Measurements from ENCODE around the gene CCDC138. TPM values are rescaled to one million over a fixed set of nuclear protein-coding genes. Genes with fewer than 3 reads are reported as not detected.

Gene CCDC138
- total RNA-seq, 1 experiment from 2014 or later, result 11.3 TPM

- Mint-ChIP-seq H3K4me1 (ENCODE audit: low read depth, unreplicated experiment) (no peaks in the 10 kb centered on the region), H3K36me3 (ENCODE audit: insufficient read depth, unreplicated experiment) (no peaks in the 10 kb centered on the region), H3K9me3 (ENCODE audit: low read depth, unreplicated experiment) (no peaks in the 10 kb centered on the region), H3K4me3 (ENCODE audit: low read depth, unreplicated experiment) (no peak overlapping the region), H3K27ac (ENCODE audit: unreplicated experiment) (no peak overlapping the region), H3K27me3 (ENCODE audit: unreplicated experiment) (peaks cover 14% of the 10 kb centered on the region)
- intact Hi-C loops (cut with micrococcal nuclease; ENCODE audit: unreplicated experiment), result no loop called here
- TF ChIP-seq, protein P1, sequence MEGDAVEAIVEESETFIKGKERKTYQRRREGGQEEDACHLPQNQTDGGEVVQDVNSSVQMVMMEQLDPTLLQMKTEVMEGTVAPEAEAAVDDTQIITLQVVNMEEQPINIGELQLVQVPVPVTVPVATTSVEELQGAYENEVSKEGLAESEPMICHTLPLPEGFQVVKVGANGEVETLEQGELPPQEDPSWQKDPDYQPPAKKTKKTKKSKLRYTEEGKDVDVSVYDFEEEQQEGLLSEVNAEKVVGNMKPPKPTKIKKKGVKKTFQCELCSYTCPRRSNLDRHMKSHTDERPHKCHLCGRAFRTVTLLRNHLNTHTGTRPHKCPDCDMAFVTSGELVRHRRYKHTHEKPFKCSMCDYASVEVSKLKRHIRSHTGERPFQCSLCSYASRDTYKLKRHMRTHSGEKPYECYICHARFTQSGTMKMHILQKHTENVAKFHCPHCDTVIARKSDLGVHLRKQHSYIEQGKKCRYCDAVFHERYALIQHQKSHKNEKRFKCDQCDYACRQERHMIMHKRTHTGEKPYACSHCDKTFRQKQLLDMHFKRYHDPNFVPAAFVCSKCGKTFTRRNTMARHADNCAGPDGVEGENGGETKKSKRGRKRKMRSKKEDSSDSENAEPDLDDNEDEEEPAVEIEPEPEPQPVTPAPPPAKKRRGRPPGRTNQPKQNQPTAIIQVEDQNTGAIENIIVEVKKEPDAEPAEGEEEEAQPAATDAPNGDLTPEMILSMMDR (IDR thresholded peaks at IDR 0.05; ENCODE audit: unreplicated experiment), result no peak
- DNase-seq, result no peak
- CTCF ChIA-PET, result no interaction called here
- no TSS peak for BruUV-seq (replicated peaks)
Measured at GRCh38 chr2:108910011-108910431, 123.5 kb downstream of the CCDC138 start.

DNA sequence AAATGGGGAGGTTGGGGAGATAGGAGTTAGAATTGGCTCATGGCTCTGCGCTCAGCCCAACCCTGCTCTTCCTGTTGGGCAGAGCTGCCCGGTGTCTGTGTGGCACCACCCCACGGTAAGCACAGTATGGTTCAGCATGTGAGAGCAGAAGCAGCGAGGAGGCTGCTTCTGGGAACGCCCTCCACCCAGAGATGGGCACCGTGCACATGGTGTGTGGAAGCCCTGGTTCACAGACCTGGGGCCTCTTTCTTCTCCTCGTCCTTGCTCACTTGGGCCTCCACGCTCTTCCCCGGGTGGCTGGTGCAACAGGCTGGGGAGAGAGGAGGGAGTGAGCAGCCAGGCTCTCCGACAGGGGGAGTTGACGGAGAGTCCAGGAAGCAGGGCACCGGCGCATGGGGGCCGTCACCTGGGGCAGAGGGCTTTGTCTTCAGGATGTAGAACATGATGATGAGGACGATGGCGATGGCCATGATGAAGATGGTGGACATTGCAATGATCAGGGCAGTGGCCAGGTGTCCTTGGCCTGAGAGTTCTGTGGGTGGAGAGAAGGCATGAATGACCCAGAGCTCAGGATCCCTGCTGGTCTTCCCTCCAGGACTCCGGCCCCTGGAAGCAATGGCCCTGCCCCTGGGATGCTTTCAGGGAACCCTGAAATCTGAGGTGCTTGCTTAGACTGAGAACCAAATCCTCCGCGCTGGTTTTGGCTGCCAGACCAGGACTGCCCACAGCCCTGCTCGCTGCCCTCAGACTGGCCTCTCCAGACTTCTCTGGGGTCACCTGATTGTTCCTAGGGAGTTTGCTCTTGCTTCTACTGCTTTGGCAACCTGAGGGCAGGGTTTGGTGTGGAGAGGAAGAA lies 124.2 kb downstream of the CCDC138 start:
- intact Hi-C loops (cut with micrococcal nuclease; ENCODE audit: unreplicated experiment), result no loop called here
- no peaks in the 10 kb centered on the region for H3K4me1 Mint-ChIP-seq (ENCODE audit: low read depth, unreplicated experiment)
- no peaks in the 10 kb centered on the region for H3K9me3 Mint-ChIP-seq (ENCODE audit: low read depth, unreplicated experiment)
- H3K27ac Mint-ChIP-seq (ENCODE audit: unreplicated experiment), result no peak overlapping the region
- peaks cover 14% of the 10 kb centered on the region for H3K27me3 Mint-ChIP-seq (ENCODE audit: unreplicated experiment)
- no peak for DNase-seq
- CTCF ChIA-PET, result no interaction called here
- TF ChIP-seq, protein P1 (IDR thresholded peaks at IDR 0.05; ENCODE audit: unreplicated experiment), result no peak
- H3K36me3 Mint-ChIP-seq (ENCODE audit: insufficient read depth, unreplicated experiment), result no peaks in the 10 kb centered on the region
- BruUV-seq (replicated peaks), result no TSS peak
- no peak overlapping the region for H3K4me3 Mint-ChIP-seq (ENCODE audit: low read depth, unreplicated experiment)

GRCh38 chr2:108911401-108911800 lies 124.8 kb downstream of the CCDC138 start:
- no TSS peak for BruUV-seq (replicated peaks)
- intact Hi-C loops (cut with micrococcal nuclease; ENCODE audit: unreplicated experiment), result no loop called here
- Mint-ChIP-seq H3K27ac (ENCODE audit: unreplicated experiment) (no peak overlapping the region), H3K4me1 (ENCODE audit: low read depth, unreplicated experiment) (no peaks in the 10 kb centered on the region), H3K36me3 (ENCODE audit: insufficient read depth, unreplicated experiment) (no peaks in the 10 kb centered on the region), H3K4me3 (ENCODE audit: low read depth, unreplicated experiment) (no peak overlapping the region), H3K27me3 (ENCODE audit: unreplicated experiment) (peaks cover 14% of the 10 kb centered on the region), H3K9me3 (ENCODE audit: low read depth, unreplicated experiment) (no peaks in the 10 kb centered on the region)
- TF ChIP-seq, protein P1 (IDR thresholded peaks at IDR 0.05; ENCODE audit: unreplicated experiment), result no peak
- DNase-seq, result no peak
- CTCF ChIA-PET, result interaction anchor here (0.6 kb wide), 1 partner anchor 36 kb away, joined by 3 read pairs; no protein-coding TSS in a partner anchor

- H3K27ac Mint-ChIP-seq (ENCODE audit: unreplicated experiment), result no peak overlapping the region
- H3K4me3 Mint-ChIP-seq (ENCODE audit: low read depth, unreplicated experiment), result no peak overlapping the region
- CTCF ChIA-PET, result interaction anchor here (0.6 to 1.2 kb wide), 2 partner anchors 9 to 37 kb away, joined by 3 read pairs; no protein-coding TSS in a partner anchor
- TF ChIP-seq, protein P1 (IDR thresholded peaks at IDR 0.05; ENCODE audit: unreplicated experiment), result no peak
- no peaks in the 10 kb centered on the region for H3K36me3 Mint-ChIP-seq (ENCODE audit: insufficient read depth, unreplicated experiment)
- H3K27me3 Mint-ChIP-seq (ENCODE audit: unreplicated experiment), result peaks cover 21% of the 10 kb centered on the region
- no peaks in the 10 kb centered on the region for H3K9me3 Mint-ChIP-seq (ENCODE audit: low read depth, unreplicated experiment)
- DNase-seq, result no peak
- no peaks in the 10 kb centered on the region for H3K4me1 Mint-ChIP-seq (ENCODE audit: low read depth, unreplicated experiment)
- intact Hi-C loops (cut with micrococcal nuclease; ENCODE audit: unreplicated experiment), result no loop called here
- no TSS peak for BruUV-seq (replicated peaks)
Measured at GRCh38 chr2:108911807-108912628, 125.4 kb downstream of the CCDC138 start.

Measured in Calu3 (cell line).